GM19395 (cell line): ENCODE data around the gene DTNA.
"Not testable (repeated sequence)": the region's sequence is repeated elsewhere in the genome, so short reads cannot be mapped to it uniquely, and the experiment has no call there.

Experiments used
- ATAC-seq: cut with Tn5 transposase; IDR thresholded peaks from one replicate; pipeline ENCODE4 v1.9.1; 2021; ENCODE audit warnings: mild to moderate bottlenecking, moderate library complexity; ENCODE audit not compliant: unreplicated experiment

Gene DTNA

GRCh38 chr18:34723143-34723542 lies 13.0 kb downstream of the DTNA start:
- no peak for ATAC-seq

DNA sequence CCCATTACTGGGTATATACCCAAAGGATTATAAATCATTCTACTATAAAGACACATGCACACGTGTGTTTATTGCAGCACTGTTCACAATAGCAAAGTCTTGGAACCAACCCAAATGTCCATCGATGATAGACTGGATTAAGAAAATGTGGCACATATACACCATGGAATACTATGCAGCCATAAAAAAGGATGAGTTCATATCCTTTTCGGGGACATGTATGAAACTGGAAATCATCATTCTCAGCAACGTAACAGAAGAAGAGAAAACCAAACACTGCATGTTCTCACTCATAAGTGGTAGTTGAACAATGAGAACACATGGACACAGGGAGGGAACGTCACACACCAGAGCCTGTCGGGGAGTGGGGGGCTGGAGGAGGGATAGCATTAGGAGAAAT lies 15.6 kb downstream of the DTNA start:
- ATAC-seq: not testable (repeated sequence)

GRCh38 chr18:34726286-34727004 lies 16.3 kb downstream of the DTNA start:
- ATAC-seq: no peak

- ATAC-seq: peak; percentile 78
Measured at GRCh38 chr18:34729264-34729663, 19.2 kb downstream of the DTNA start.

- ATAC-seq: peak; percentile 17
Measured at GRCh38 chr18:34729740-34730355, 19.8 kb downstream of the DTNA start.

GRCh38 chr18:34730774-34731173 lies 20.7 kb downstream of the DTNA start:
- no peak for ATAC-seq

- no peak for ATAC-seq
Measured at GRCh38 chr18:34734056-34734455, 24.0 kb downstream of the DTNA start.

GRCh38 chr18:34734526-34734925 lies 24.4 kb downstream of the DTNA start:
- not testable (repeated sequence) for ATAC-seq

DNA sequence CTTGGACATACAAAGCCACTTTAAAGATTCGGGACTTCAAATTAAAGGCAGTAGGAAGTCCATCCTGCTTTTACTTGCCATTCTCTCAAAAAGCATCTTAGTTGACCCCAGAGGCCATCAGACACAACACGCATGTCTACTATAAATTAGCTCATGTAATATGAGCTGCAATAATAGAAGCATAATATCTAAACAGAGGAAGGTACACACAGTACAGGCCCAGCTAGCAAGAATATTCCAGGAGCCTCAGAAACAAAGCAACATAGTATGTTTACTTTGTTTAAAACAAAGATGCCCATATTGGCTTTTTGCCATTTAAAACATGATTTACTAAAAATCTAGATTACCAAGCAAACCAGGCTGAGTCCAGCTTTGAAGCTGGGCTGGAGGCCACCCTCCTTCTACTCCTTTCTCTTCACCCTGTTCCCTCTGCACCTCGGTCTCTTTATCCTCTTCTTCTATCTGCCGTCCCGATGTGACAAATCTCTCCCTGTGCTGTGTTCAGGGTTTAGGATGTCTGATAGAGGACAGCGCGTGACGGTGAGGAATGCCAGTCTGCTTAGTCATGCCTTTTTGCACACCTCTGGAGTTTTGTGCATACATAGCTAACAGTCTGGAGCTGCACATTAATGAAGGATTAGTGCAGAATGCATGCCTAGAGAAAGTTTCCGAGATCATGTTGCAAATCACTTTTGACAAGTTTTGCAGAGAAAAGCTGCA lies 28.2 kb downstream of the DTNA start:
- no peak for ATAC-seq

- ATAC-seq: no peak
Measured at GRCh38 chr18:34740101-34740500, 30.0 kb downstream of the DTNA start.

GRCh38 chr18:34740724-34741123 lies 30.6 kb downstream of the DTNA start:
- ATAC-seq: no peak

- ATAC-seq: no peak
Measured at GRCh38 chr18:34741401-34741800, 31.3 kb downstream of the DTNA start.

GRCh38 chr18:34742891-34743341 lies 32.8 kb downstream of the DTNA start:
- ATAC-seq: no peak

GRCh38 chr18:34744569-34744968 lies 34.5 kb downstream of the DTNA start:
- no peak for ATAC-seq

DNA sequence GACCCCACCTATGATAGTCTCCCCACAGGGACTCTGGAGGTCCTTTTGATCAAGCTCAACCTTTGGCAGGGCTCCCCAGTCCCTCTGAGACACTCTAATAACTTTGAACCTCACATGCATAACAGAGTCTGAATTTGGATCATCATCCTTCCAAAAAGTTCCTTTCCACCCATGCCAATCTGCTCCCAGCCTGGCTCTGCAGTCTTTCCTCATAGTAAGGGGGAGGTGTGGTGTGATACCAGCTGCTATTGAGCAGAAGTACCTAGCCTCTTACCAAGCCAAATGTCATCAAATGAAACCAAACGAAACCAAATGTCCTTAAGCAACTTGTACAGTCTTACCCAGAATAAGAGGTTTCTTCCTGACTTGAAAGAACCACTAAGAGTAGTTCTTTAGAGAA lies 36.5 kb downstream of the DTNA start:
- no peak for ATAC-seq

- ATAC-seq: no peak
Measured at GRCh38 chr18:34749721-34750120, 39.6 kb downstream of the DTNA start.

GRCh38 chr18:34752056-34752455 lies 42.0 kb downstream of the DTNA start:
- ATAC-seq: no peak

DNA sequence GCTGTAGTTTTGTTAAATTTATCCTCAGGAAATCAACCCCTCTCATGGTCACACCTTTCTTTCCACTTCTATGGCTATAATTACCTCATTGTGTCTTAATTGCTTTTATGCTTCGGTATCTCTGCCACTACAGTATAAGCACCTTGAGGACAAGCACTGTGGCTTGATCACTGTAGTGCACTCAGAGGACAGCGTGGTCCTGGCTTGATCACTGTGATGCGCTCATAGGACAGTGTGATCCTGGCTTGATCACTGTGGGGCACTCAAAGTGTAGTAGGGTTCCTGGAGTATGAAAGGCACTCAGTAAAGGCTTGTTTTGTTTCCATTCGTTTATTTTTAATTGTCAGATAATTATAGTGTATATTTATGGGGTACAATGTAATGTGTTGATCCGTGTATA lies 44.2 kb downstream of the DTNA start:
- ATAC-seq: no peak

DNA sequence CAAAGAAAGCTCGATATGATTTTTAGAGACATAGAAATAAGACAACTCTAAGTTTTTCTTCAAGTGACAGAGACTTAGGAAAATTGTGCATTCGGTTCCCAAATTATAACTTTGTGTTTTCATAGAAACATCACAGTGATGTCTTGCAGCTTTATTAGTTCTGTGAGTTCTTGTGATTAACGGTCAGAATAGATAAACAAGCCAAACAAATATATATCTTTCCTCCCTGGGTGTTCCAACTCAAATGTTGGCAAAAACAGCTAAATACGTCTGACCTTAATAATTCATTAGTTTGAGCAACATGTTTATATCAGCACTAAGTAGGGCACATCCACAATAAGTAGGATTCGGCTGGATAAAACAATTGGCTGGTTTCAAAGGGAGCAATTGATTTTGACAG lies 47.6 kb downstream of the DTNA start:
- ATAC-seq: no peak

- ATAC-seq: no peak
Measured at GRCh38 chr18:34758378-34758948, 48.4 kb downstream of the DTNA start.

GRCh38 chr18:34760444-34760843 lies 50.3 kb downstream of the DTNA start:
- ATAC-seq: no peak

DNA sequence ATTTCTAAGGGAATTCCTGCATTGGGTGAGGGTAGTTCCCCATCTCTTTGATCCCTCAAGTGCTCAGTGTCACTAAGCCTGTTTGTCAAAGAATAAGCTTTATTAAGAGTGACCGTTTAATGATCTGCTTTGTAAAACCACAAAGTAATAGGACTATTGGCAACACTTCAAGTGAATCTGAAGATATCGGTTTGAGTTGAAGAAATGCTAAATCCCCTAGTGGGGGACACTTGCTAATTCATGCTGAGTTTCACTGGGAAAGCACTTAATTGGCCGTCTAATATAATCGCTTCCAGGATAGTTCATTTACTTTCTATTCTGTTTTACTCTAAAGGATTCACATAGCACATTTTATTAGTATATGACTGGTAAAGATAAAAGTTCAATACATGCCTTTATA lies 54.4 kb downstream of the DTNA start:
- ATAC-seq: no peak
